Measurements from ENCODE around the gene PATJ.

Gene PATJ

GRCh38 chr1:61740751-61741700 is 1.3 kb upstream of the PATJ start:
- 93% methylated on average over 10 of the region's 19 CpGs for WGBS (ENCODE audit: insufficient coverage)

GRCh38 chr1:61742620-61743430 is 545 bp downstream of the PATJ start:
- 1% methylated on average over 50 of the region's 74 CpGs for WGBS (ENCODE audit: insufficient coverage)
- H3K4me1 ChIP-seq (ENCODE audit: control extremely low read depth in 1 of 4, control insufficient read depth in 4 of 4, insufficient read depth in 4 of 4, low read length in 3 of 4) = peaks cover 6 to 37% (median 13%) of the 10 kb centered on the region in 4 experiments
- H3K27me3 ChIP-seq (replicated peaks in 2 of 5; ENCODE audit: control insufficient read depth in 4 of 5, insufficient read depth in 5 of 5, low read length in 4 of 5) = no peaks in the 10 kb centered on the region
- ChIA-PET CTCF (interaction anchor here (0.8 to 1.1 kb wide), 2 partner anchors 16 to 764 kb away, joined by 3 read pairs; no protein-coding TSS in a partner anchor), POLR2A (no interaction called here)
- peak overlapping the region; percentile 70 to 88 (median 85) for H3K4me3 ChIP-seq (ENCODE audit: control insufficient read depth in 1 of 7, extremely low read depth in 1 of 7, insufficient read depth in 4 of 7, low read depth in 2 of 7, low read length in 6 of 7)
- H3K27ac ChIP-seq (ENCODE audit: insufficient read depth in 1 of 2, low read depth in 1 of 2, low read length in 2 of 2, poor library complexity in 1 of 2, severe bottlenecking in 2 of 2) = peak overlapping the region; percentile 66 to 87
- DNase-seq = peak; percentile 27 to 72 (median 56)
- no peaks in the 10 kb centered on the region for H3K9me3 ChIP-seq (ENCODE audit: control extremely low read depth in 1 of 5, control insufficient read depth in 4 of 5, insufficient read depth in 2 of 5, low read depth in 1 of 5, low read length in 4 of 5)
- H3K36me3 ChIP-seq (ENCODE audit: control insufficient read depth in 4 of 4, insufficient read depth in 4 of 4, low read length in 3 of 4) = no peaks in the 10 kb centered on the region

More at GRCh38 chr1:61740751-61741700, 1.3 kb upstream of the PATJ start:
- H3K9me3 ChIP-seq (ENCODE audit: control extremely low read depth in 1 of 5, control insufficient read depth in 4 of 5, insufficient read depth in 2 of 5, low read depth in 1 of 5, low read length in 4 of 5) = no peaks in the 10 kb centered on the region
- POLR2A ChIA-PET = no interaction called here
- no peaks in the 10 kb centered on the region for H3K36me3 ChIP-seq (ENCODE audit: control insufficient read depth in 4 of 4, insufficient read depth in 4 of 4, low read length in 3 of 4)
- H3K27me3 ChIP-seq (replicated peaks in 2 of 5; ENCODE audit: control insufficient read depth in 4 of 5, insufficient read depth in 5 of 5, low read length in 4 of 5) = no peaks in the 10 kb centered on the region
- H3K4me1 ChIP-seq (ENCODE audit: control extremely low read depth in 1 of 4, control insufficient read depth in 4 of 4, insufficient read depth in 4 of 4, low read length in 3 of 4) = peaks cover 6 to 31% (median 13%) of the 10 kb centered on the region in 4 experiments
- CTCF ChIA-PET = no interaction called here
- H3K4me3 ChIP-seq (ENCODE audit: control insufficient read depth in 1 of 7, extremely low read depth in 1 of 7, insufficient read depth in 4 of 7, low read depth in 2 of 7, low read length in 6 of 7) = peak overlapping the region in 5 of 7 experiments; percentile 70 to 88 (median 85)
- peak overlapping the region in 1 of 2 experiments; percentile 87 for H3K27ac ChIP-seq (ENCODE audit: insufficient read depth in 1 of 2, low read depth in 1 of 2, low read length in 2 of 2, poor library complexity in 1 of 2, severe bottlenecking in 2 of 2)
- DNase-seq = peak; percentile 12 to 74 (median 64)

DNA sequence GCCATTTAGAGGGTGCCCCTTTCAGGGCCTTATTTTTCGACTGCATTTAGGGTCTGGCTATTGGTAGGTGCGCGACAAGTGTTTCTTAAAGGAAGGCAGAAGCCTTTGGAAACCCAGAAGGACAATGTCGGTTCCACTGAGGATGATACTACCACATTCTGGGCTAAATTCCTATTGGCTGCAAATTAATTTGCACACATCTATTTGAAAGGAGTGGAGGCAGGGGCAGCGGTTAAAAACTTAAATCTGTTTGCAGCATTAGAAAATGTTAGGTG is 1.1 kb downstream of the PATJ start:
- no peak for DNase-seq

GRCh38 chr1:61743716-61744580 is 1.7 kb downstream of the PATJ start:
- CTCF ChIA-PET = interaction anchor here (0.6 to 1.1 kb wide), 3 partner anchors 18 to 772 kb away, joined by 3 read pairs; no protein-coding TSS in a partner anchor
- POLR2A ChIA-PET = no interaction called here
- 93% methylated on average over 3 of the region's 6 CpGs for WGBS (ENCODE audit: insufficient coverage)
- H3K4me1 ChIP-seq (ENCODE audit: control extremely low read depth in 1 of 4, control insufficient read depth in 4 of 4, insufficient read depth in 4 of 4, low read length in 3 of 4) = peaks cover 6 to 37% (median 13%) of the 10 kb centered on the region in 4 experiments
- no peaks in the 10 kb centered on the region for H3K27me3 ChIP-seq (replicated peaks in 2 of 5; ENCODE audit: control insufficient read depth in 4 of 5, insufficient read depth in 5 of 5, low read length in 4 of 5)
- no peaks in the 10 kb centered on the region for H3K36me3 ChIP-seq (ENCODE audit: control insufficient read depth in 4 of 4, insufficient read depth in 4 of 4, low read length in 3 of 4)
- H3K4me3 ChIP-seq (ENCODE audit: control insufficient read depth in 1 of 7, extremely low read depth in 1 of 7, insufficient read depth in 4 of 7, low read depth in 2 of 7, low read length in 6 of 7) = peak overlapping the region in 3 of 7 experiments; percentile 75 to 85 (median 79)
- no peak for DNase-seq
- H3K9me3 ChIP-seq (ENCODE audit: control extremely low read depth in 1 of 5, control insufficient read depth in 4 of 5, insufficient read depth in 2 of 5, low read depth in 1 of 5, low read length in 4 of 5) = no peaks in the 10 kb centered on the region
- no peak overlapping the region for H3K27ac ChIP-seq (ENCODE audit: insufficient read depth in 1 of 2, low read depth in 1 of 2, low read length in 2 of 2, poor library complexity in 1 of 2, severe bottlenecking in 2 of 2)

More for the DNA sequence above, 1.1 kb downstream of the PATJ start:
- H3K27ac ChIP-seq (ENCODE audit: insufficient read depth in 1 of 2, low read depth in 1 of 2, low read length in 2 of 2, poor library complexity in 1 of 2, severe bottlenecking in 2 of 2) = peak overlapping the region; percentile 66 to 87
- ChIA-PET CTCF (interaction anchor here (1.1 kb wide), 1 partner anchor 764 kb away, joined by 3 read pairs; no protein-coding TSS in a partner anchor), POLR2A (no interaction called here)
- H3K4me1 ChIP-seq (ENCODE audit: control extremely low read depth in 1 of 4, control insufficient read depth in 4 of 4, insufficient read depth in 4 of 4, low read length in 3 of 4) = peaks cover 6 to 37% (median 13%) of the 10 kb centered on the region in 4 experiments
- no peaks in the 10 kb centered on the region for H3K27me3 ChIP-seq (replicated peaks in 2 of 5; ENCODE audit: control insufficient read depth in 4 of 5, insufficient read depth in 5 of 5, low read length in 4 of 5)
- WGBS (ENCODE audit: insufficient coverage) = 37% methylated on average over 4 of the region's 5 CpGs
- no peaks in the 10 kb centered on the region for H3K9me3 ChIP-seq (ENCODE audit: control extremely low read depth in 1 of 5, control insufficient read depth in 4 of 5, insufficient read depth in 2 of 5, low read depth in 1 of 5, low read length in 4 of 5)
- H3K4me3 ChIP-seq (ENCODE audit: control insufficient read depth in 1 of 7, extremely low read depth in 1 of 7, insufficient read depth in 4 of 7, low read depth in 2 of 7, low read length in 6 of 7) = peak overlapping the region in 5 of 7 experiments; percentile 75 to 88 (median 85)
- H3K36me3 ChIP-seq (ENCODE audit: control insufficient read depth in 4 of 4, insufficient read depth in 4 of 4, low read length in 3 of 4) = no peaks in the 10 kb centered on the region

GRCh38 chr1:61746813-61747212 is 4.5 kb downstream of the PATJ start:
- peak; percentile 18 to 72 (median 62) for DNase-seq
- peaks cover 1 to 22% (median 6%) of the 10 kb centered on the region in 4 experiments for H3K4me1 ChIP-seq (ENCODE audit: control extremely low read depth in 1 of 4, control insufficient read depth in 4 of 4, insufficient read depth in 4 of 4, low read length in 3 of 4)
- H3K36me3 ChIP-seq (ENCODE audit: control insufficient read depth in 4 of 4, insufficient read depth in 4 of 4, low read length in 3 of 4) = no peaks in the 10 kb centered on the region
- ChIA-PET CTCF (no interaction called here), POLR2A (no interaction called here)
- H3K9me3 ChIP-seq (ENCODE audit: control extremely low read depth in 1 of 5, control insufficient read depth in 4 of 5, insufficient read depth in 2 of 5, low read depth in 1 of 5, low read length in 4 of 5) = no peaks in the 10 kb centered on the region
- H3K27me3 ChIP-seq (replicated peaks in 2 of 5; ENCODE audit: control insufficient read depth in 4 of 5, insufficient read depth in 5 of 5, low read length in 4 of 5) = no peaks in the 10 kb centered on the region
- no peak overlapping the region for H3K4me3 ChIP-seq (ENCODE audit: control insufficient read depth in 1 of 7, extremely low read depth in 1 of 7, insufficient read depth in 4 of 7, low read depth in 2 of 7, low read length in 6 of 7)
- 60% methylated on average over 1 of the region's 1 CpG for WGBS (ENCODE audit: insufficient coverage)
- H3K27ac ChIP-seq (ENCODE audit: insufficient read depth in 1 of 2, low read depth in 1 of 2, low read length in 2 of 2, poor library complexity in 1 of 2, severe bottlenecking in 2 of 2) = no peak overlapping the region

DNA sequence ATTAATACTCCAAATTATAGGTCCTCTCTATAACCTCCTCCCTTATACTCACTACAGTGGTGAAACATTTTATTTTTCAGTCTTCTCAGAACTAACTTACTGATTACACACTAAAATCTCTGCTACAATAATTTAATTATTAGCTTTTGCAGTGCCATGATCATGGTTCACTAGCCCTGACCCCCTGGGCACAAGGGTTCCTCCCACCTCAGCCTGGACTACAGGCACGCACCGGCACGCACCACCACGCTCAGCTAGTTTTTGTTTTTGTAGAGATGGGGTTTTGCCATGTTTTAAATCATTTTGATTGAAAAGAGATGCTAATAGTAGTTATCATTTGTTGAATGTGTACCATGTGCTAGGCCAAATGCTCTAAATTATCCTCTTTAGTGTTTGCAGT is 6.3 kb downstream of the PATJ start:
- no peak overlapping the region for H3K27ac ChIP-seq (ENCODE audit: insufficient read depth in 1 of 2, low read depth in 1 of 2, low read length in 2 of 2, poor library complexity in 1 of 2, severe bottlenecking in 2 of 2)
- no peak for DNase-seq
- H3K27me3 ChIP-seq (replicated peaks in 2 of 5; ENCODE audit: control insufficient read depth in 4 of 5, insufficient read depth in 5 of 5, low read length in 4 of 5) = no peaks in the 10 kb centered on the region
- POLR2A ChIA-PET = no interaction called here
- no peak overlapping the region for H3K4me3 ChIP-seq (ENCODE audit: control insufficient read depth in 1 of 7, extremely low read depth in 1 of 7, insufficient read depth in 4 of 7, low read depth in 2 of 7, low read length in 6 of 7)
- WGBS (ENCODE audit: insufficient coverage) = no CpG with 5 or more reads among the region's 4 CpGs
- no peaks in the 10 kb centered on the region for H3K36me3 ChIP-seq (ENCODE audit: control insufficient read depth in 4 of 4, insufficient read depth in 4 of 4, low read length in 3 of 4)
- no peaks in the 10 kb centered on the region for H3K9me3 ChIP-seq (ENCODE audit: control extremely low read depth in 1 of 5, control insufficient read depth in 4 of 5, insufficient read depth in 2 of 5, low read depth in 1 of 5, low read length in 4 of 5)
- peaks cover 0 to 11% (median 0%) of the 10 kb centered on the region in 4 experiments for H3K4me1 ChIP-seq (ENCODE audit: control extremely low read depth in 1 of 4, control insufficient read depth in 4 of 4, insufficient read depth in 4 of 4, low read length in 3 of 4)
- CTCF ChIA-PET = no interaction called here

Measured in common myeloid progenitor, CD34-positive (primary cell).